MG63 (cell line): ENCODE data around the gene YWHAB. TPM values are rescaled to one million over a fixed set of nuclear protein-coding genes. Genes with fewer than 3 reads are reported as not detected.

ENCODE experiments used
- DNase-seq: peaks from one replicate; pipeline ENCODE4 v3.0.0-alpha.2; 2020
- H3K27me3 ChIP-seq: fragments of 250-450 bp; sonication (Bioruptor Pico); 2 replicates; pipeline ENCODE4 v1.5.1; 2020; ENCODE audit warnings: mild to moderate bottlenecking, moderate library complexity
- H3K36me3 ChIP-seq: fragments of 250-450 bp; sonication (Bioruptor Pico); 2 replicates; pipeline ENCODE4 v1.5.1; 2020; ENCODE audit warnings: mild to moderate bottlenecking, moderate library complexity
- H3K4me3 ChIP-seq: fragments of 250-450 bp; sonication (Bioruptor Pico); 2 replicates; pipeline ENCODE4 v1.5.1; 2020; ENCODE audit warnings: mild to moderate bottlenecking, moderate library complexity
- H3K9me3 ChIP-seq: fragments of 250-450 bp; sonication (Bioruptor Pico); 2 replicates; pipeline ENCODE4 v1.5.1; 2020; ENCODE audit warnings: mild to moderate bottlenecking, moderate library complexity
- total RNA-seq: library from RNA; depleted of rRNA; stranded (reverse); fragments of >200 nt; shearing (Covaris generic); gene quantifications from 2 replicates; pipeline ENCODE4 v1.2.3, GENCODE V29; 2014; ENCODE audit warnings: low replicate concordance

The YWHAB gene
- total RNA-seq, 1 experiment from 2014 or later = 125 TPM

DNA sequence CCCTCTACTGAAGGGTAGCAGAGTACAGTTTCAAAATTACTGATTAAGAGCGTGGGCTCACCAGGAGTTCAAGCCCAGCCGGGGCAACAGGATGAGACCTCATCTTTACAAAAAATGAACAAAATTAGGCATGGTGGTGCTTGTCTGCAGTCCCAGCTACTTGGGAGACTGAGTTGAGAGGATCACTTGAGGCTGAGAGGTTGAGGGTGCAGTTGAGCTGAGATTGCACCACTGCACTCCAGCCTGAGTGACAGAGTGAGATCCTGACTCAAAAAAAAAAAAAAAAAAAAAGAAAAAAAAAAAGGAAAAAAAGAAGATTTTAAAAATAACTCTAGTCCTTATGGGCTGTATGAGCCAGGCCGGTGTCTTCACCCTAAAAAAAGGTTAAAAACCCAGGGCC is 43.1 kb downstream of the YWHAB start:
- Histone ChIP-seq H3K36me3 (peaks cover 30% of the 10 kb centered on the region), H3K27me3 (no peaks in the 10 kb centered on the region), H3K4me3 (no peak overlapping the region), H3K9me3 (no peaks in the 10 kb centered on the region)
- DNase-seq = no peak

DNA sequence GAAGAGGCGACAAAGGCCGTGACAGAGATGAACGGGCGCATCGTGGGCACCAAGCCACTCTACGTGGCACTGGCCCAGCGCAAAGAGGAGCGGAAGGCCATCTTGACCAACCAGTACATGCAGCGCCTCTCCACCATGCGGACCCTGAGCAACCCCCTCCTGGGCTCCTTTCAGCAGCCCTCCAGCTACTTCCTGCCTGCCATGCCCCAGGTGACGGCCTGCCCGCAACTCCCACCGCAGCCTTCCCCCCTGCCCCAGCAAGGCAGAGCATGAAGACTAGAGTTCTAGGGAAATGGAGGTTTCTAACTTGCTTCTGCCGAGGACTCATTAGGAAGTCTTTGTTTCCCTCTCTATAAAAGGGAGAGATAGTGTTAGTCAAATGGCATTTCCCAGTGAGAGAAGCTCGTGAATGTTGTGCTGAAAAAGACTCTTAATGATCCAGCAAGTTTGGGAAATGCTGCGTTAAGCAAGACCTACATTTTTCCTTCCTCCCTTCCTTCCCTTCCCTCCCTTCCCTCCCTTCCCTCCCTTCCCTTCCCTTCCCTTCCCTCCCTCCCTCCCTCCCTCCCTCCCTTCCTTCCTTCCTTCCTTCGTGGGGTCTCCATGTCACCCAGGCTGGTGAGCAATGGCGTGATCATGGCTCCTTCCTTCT is 45.1 kb downstream of the YWHAB start:
- Histone ChIP-seq H3K36me3 (peaks cover 37% of the 10 kb centered on the region), H3K9me3 (no peaks in the 10 kb centered on the region), H3K4me3 (no peak overlapping the region), H3K27me3 (no peaks in the 10 kb centered on the region)
- no peak for DNase-seq

DNA sequence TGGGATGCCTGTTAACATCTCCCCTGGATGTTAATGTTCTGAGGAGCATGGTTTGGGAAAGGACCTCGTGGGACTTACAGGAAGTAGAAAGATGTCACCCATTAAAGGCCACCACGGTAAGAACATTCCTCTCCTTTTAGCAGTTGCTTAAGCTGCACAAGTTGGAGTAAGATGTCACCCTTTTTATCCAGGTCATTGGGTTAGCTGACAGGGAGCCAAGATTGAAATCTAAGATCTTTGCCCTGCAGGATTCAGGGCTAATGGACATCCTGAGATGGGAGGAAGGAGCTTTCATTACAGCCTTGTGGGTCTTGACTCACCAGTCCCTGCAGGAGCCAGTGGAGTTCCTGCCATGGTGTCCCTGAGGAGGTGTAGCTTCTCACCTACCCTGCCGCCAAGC is 46.4 kb downstream of the YWHAB start:
- H3K4me3 ChIP-seq = no peak overlapping the region
- no peaks in the 10 kb centered on the region for H3K27me3 ChIP-seq
- no peak for DNase-seq
- no peaks in the 10 kb centered on the region for H3K9me3 ChIP-seq
- H3K36me3 ChIP-seq = peaks cover 44% of the 10 kb centered on the region

DNA sequence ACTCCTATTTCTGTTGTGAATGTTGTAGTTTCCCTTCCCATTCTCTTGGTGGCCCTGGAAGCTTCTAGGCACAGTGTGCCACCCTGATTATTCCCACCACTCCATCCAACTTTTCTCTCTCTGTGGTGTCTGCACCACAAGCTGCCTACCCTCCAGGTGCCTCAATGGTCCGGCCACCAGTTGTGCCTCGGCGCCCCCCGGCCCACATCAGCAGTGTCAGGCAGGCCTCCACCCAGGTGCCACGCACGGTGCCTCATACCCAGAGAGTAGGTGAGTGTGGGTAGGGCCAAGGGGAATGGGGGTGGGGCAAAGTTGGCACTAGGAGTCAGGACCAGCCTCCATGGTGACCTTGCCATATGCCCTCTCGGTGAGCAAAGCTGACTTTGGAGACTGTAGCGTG is 47.4 kb downstream of the YWHAB start:
- Histone ChIP-seq H3K9me3 (no peaks in the 10 kb centered on the region), H3K4me3 (no peak overlapping the region), H3K27me3 (no peaks in the 10 kb centered on the region), H3K36me3 (peaks cover 49% of the 10 kb centered on the region)
- no peak for DNase-seq

DNA sequence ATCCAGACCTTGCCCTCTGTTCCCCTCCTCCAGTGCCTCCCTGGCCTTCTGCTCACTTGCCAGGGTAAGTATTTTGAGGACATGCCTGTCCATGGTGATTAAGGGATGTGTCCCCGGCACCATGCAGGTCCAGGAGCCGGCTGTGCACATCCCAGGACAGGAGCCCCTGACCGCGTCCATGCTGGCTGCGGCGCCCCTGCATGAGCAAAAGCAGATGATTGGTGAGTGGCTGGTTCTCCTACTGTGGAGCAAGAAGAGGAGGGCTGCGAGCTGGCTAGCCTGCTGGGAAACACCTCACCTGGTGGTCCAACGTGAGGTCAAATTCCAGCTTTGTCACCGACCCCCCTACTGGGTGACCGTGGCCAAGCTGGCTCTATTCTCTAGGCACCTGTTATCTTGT is 51.0 kb downstream of the YWHAB start:
- H3K9me3 ChIP-seq = no peaks in the 10 kb centered on the region

DNA sequence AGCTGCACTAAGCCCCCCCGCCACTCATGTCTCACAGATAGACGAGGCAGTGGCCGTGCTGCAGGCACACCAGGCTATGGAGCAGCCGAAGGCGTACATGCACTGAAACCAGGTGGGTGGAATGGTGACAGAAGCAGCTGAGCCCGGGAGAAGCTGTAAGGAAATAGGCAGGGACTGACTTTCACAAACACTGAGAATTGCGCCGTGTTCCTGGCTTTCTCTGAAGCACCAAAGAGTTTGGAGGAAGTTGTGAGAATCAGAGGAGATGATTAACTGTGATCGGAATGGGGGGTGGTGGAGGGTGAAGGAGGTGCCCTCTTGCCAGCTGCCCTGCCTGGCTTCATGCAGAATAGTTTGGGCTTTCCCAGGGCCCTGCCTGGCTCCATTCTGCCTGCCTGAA is 53.1 kb downstream of the YWHAB start:
- Histone ChIP-seq H3K36me3 (peaks cover 67% of the 10 kb centered on the region), H3K9me3 (no peaks in the 10 kb centered on the region), H3K27me3 (no peaks in the 10 kb centered on the region), H3K4me3 (no peak overlapping the region)
- no peak for DNase-seq

More for the DNA sequence above, 51.0 kb downstream of the YWHAB start:
- DNase-seq = no peak
- peaks cover 60% of the 10 kb centered on the region for H3K36me3 ChIP-seq
- H3K27me3 ChIP-seq = no peaks in the 10 kb centered on the region
- no peak overlapping the region for H3K4me3 ChIP-seq

DNA sequence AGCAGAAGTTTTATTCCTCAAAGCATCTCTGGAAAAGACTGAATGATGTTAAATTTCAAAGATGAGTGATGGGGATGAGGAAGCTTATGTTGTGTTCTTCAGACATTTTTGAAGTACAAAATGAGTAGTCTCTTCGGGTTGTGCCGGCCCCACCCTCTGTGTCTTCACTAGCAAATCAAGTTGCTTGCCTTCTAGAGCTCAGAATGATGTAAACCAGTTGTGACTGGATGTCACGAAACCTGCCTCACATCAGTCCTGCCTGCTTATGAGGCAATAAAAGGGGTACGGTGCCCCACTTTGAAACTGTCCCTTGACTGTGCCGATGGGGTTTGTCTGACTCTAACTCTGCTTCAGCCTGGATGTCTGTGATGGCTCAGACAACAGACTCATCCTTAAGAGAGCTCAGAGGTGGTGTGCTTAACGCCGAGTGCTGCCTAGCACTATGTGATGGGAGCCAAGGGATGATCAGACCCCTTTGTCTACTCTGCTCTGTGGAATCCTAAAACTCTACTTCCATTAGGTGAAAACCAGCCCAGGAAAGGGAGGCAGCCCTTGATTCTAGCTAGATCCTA is 55.7 kb downstream of the YWHAB start:
- peaks cover 71% of the 10 kb centered on the region for H3K36me3 ChIP-seq
- DNase-seq = no peak
- H3K4me3 ChIP-seq = no peak overlapping the region
- no peaks in the 10 kb centered on the region for H3K27me3 ChIP-seq
- H3K9me3 ChIP-seq = no peaks in the 10 kb centered on the region

DNA sequence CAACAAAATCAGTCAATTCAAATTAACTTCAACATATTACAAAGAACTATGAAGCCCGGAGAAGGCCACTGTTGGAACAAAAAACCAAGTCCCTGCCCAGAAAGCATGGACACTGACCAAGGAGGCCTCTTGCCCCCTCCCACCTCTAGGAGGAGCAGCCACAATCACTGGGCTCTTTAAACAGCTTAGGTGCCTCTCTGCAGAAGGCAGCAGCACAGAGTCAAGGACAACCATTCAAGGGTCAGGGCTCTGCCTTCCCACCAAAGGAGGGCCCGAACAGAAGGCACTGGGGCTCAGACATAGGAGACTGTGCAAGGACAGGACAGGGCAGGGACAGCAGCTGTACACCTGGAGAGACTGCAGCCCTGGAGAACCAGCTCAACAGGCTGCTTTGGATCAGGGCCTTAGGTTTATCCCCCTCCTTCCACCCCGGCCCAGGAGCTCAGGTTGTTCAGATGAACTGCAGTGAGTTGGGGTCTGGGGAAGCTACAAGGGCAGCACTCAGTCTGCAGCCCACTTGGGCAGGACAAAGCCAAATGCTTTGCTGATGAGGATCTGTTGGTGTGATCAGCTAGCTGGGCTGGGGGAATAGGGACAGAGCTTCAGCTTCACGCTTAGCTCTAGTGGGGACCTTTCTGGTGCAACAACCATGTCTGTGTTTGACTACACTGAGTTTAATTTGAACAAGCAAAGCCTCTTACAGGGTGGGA is 56.9 kb downstream of the YWHAB start:
- Histone ChIP-seq H3K27me3 (no peaks in the 10 kb centered on the region), H3K9me3 (no peaks in the 10 kb centered on the region), H3K36me3 (peaks cover 76% of the 10 kb centered on the region), H3K4me3 (no peak overlapping the region)
- no peak for DNase-seq

DNA sequence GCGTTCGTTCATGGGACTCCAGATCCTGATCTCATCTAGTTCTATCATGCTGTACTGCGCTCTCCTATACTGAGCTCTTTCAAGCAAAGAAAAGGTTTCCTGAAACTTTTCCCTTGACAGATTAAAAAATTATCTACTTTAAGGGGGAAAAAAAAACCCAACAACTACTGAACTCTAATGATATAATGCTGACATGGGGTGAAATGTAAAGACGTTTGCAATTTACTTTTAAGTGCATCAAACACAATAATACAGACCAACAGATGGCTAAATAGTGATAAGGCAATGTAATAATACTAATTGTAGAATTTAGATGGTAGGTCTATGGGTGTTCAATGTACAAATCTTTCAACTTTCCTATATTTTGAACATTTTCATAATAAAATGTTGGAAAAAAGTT is 58.3 kb downstream of the YWHAB start:
- Histone ChIP-seq H3K36me3 (peaks cover 76% of the 10 kb centered on the region), H3K9me3 (no peaks in the 10 kb centered on the region), H3K4me3 (no peak overlapping the region), H3K27me3 (no peaks in the 10 kb centered on the region)
- no peak for DNase-seq

DNA sequence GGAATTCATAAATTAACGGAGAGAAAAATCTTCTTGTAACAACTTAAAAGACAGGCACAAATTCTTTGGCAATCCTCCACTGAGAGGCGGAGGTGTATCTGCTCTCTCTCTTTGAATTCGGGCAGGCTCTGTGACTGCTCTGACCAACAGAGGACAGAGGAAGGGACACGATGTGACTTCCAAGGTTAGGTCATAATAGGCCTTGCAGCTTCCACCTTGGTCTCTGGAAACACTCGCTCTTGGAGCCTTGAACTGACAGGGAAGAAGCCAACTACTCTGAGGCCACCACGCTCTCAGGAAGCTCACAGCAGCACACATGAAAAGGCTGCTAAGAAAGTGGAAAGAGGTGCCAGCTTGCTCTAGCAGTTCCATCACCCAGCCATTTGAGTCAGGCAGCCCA is 59.8 kb downstream of the YWHAB start:
- Histone ChIP-seq H3K36me3 (peaks cover 90% of the 10 kb centered on the region), H3K4me3 (no peak overlapping the region), H3K27me3 (no peaks in the 10 kb centered on the region)

DNA sequence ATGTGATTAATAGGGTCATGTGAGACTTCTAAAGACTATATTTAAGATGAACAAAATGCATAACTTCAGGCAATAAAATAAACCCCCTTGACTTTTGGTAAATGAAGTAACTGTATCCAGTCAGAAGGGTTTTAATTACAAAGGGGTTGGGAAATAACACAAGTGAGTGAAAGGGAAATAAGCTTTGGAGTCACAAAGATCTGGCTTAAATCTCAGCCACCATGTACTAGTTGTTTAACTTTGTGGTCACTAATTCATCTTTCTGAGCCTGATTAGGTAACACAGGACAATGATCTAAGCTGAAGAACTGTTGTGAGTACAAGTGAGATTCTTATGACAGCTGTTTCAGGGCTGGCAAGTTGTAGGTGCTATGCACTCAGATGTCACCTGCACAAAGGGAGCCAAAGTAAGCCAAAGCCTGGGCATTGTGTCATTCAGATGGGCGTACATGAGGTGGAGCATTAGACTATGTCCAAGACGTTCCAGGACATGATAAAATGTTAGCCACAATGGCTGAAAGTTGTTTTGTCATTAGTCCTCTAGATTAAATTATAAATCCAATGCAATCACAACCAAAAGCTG is 60.9 kb downstream of the YWHAB start:
- H3K36me3 ChIP-seq = peaks cover 94% of the 10 kb centered on the region
- no peaks in the 10 kb centered on the region for H3K27me3 ChIP-seq
- DNase-seq = no peak
- no peaks in the 10 kb centered on the region for H3K9me3 ChIP-seq
- H3K4me3 ChIP-seq = no peak overlapping the region

More for the DNA sequence above, 59.8 kb downstream of the YWHAB start:
- DNase-seq = no peak
- no peaks in the 10 kb centered on the region for H3K9me3 ChIP-seq

DNA sequence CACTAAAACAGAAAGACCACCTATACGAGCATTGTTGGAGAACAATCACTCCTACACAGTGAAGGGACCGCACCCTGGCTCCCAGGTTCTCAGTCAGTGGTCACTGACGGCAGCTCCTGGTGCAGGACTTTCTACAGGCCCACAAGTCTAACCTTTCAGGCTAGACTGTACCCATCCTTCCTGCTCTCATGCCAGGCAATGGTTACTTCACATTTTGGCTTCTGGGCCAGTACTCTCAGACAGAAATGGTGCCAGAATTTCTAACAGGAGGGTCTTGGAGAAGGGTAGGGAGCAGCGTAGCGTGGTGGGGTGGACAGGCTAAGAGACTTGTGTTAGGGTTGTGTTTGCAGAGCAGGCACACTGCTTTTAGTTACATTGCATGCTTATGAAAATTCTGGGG is 62.6 kb downstream of the YWHAB start:
- peaks cover 95% of the 10 kb centered on the region for H3K36me3 ChIP-seq
- no peak overlapping the region for H3K4me3 ChIP-seq
- no peaks in the 10 kb centered on the region for H3K27me3 ChIP-seq
- no peaks in the 10 kb centered on the region for H3K9me3 ChIP-seq
- DNase-seq = no peak

DNA sequence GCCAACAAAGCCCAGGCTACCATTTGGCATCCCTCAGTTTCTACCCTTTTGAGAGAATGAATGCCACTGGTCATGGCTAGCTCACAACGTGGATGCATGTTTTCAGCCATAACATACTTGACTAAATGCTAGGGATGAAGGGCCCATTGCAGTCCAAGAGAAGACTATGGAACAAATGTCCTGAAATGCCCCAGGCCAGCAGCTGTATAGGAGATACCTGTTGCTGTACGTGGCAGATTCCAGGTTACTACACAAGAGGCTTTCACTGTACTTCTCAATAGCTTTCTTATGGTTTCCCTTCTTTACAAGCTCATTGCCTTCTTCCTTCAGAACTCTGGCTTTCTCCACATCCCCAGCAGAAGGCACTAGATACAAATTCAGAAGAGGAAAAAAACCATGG is 63.0 kb downstream of the YWHAB start:
- H3K36me3 ChIP-seq = peaks cover 95% of the 10 kb centered on the region
- no peak for DNase-seq
- H3K27me3 ChIP-seq = no peaks in the 10 kb centered on the region
- H3K4me3 ChIP-seq = no peak overlapping the region
- H3K9me3 ChIP-seq = no peaks in the 10 kb centered on the region

DNA sequence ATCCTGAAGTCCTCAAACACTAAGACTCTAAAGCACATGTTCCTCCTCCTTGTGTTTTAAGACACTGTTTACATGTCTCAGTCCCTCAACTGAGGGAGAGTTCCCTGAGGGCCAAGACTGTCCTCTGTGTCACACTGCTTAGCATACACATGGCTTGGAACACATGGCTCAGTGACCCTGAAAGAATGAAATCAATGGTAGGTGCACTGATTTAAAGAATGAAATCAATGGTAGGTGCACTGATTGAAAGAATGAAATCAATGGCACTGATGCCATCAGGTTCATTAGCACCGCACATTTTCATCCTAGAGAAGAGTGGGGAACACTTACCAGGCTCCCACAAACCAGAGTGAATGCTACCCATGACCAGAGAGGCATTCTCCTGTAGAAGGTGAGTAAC is 64.9 kb downstream of the YWHAB start:
- peaks cover 98% of the 10 kb centered on the region for H3K36me3 ChIP-seq
- no peaks in the 10 kb centered on the region for H3K27me3 ChIP-seq
- DNase-seq = no peak
- H3K9me3 ChIP-seq = no peaks in the 10 kb centered on the region
- H3K4me3 ChIP-seq = no peak overlapping the region

DNA sequence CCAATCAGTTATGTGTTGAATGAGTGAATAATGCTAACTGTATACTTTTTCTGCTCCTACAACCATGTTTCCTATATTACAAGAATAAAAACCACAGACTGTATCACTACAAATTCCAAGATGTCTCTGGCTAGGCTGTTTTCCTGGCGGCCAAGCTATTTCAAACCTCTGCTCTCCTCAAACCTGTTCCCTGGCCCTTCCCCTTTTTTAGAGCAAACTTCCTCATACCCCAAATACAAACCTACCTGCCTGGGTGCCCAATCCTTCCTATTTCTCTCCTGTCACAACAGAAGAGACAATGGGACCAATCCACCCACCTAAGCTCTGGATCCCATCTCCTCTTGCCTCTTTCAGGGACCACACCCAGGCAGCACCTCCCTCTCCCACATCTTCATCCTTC is 67.2 kb downstream of the YWHAB start:
- no peak overlapping the region for H3K4me3 ChIP-seq
- H3K9me3 ChIP-seq = no peaks in the 10 kb centered on the region
- no peaks in the 10 kb centered on the region for H3K27me3 ChIP-seq
- peaks cover 96% of the 10 kb centered on the region for H3K36me3 ChIP-seq
- DNase-seq = no peak

DNA sequence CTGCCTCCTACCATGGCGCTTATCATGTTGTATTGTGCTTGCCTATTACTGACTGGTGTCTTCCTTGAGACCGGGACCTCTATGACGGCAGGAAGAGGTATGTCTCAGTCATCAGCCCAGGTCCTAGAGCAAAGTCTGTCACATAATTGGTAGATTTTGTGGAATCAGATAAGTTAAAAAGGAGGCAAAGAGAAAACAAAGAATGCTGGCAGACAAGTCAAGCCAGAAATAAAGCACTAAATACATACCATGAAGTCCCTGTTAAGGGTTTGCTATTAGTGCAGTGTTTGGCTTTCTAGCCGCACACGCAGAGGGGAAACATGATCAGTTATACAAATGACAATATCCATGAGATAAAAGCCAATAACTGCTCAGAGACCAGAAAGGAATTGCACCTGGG is 68.7 kb downstream of the YWHAB start:
- no peaks in the 10 kb centered on the region for H3K9me3 ChIP-seq
- H3K36me3 ChIP-seq = peaks cover 95% of the 10 kb centered on the region
- DNase-seq = no peak
- no peak overlapping the region for H3K4me3 ChIP-seq
- no peaks in the 10 kb centered on the region for H3K27me3 ChIP-seq

DNA sequence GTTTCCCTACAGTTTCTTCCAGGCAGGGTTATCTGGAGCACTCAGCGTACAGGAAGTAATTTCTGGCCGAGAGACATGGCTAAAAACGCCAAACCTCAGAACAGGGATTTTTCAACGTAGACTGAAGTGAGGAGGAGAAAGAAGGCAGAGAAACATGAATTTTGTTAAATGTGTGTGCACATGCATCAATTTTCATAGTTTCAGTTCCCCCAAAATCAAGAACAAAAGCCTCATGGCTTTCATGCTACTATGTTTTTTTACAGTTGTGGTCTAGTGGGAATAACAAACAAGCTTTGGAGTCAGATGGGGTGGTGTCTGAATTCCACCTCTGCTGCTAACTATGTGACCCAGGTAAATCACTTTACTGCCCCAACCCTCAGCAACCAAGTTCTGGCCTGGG is 69.8 kb downstream of the YWHAB start:
- Histone ChIP-seq H3K27me3 (no peaks in the 10 kb centered on the region), H3K4me3 (no peak overlapping the region), H3K36me3 (peaks cover 85% of the 10 kb centered on the region), H3K9me3 (no peaks in the 10 kb centered on the region)
- DNase-seq = no peak

DNA sequence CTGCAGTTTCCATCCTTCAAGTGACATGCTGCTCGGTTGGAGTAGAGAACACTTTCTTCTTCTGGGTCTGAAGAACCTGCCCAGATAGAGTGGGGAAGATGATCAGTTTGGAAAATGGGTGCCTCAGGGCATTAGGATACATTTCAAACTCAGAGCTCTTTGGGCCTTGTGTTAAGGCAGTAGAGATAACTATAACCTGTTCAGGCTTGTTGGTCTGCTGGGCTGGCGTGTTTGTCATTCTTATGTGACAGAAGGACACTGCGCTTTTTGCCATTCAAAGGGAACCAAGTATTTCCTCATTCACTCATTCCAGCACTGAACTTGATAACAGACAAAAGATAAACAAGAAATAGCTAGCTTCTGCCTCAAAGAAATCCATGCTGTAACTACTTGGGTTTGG is 70.9 kb downstream of the YWHAB start:
- peaks cover 73% of the 10 kb centered on the region for H3K36me3 ChIP-seq

More for the DNA sequence above, 70.9 kb downstream of the YWHAB start:
- DNase-seq = no peak
- Histone ChIP-seq H3K9me3 (no peaks in the 10 kb centered on the region), H3K4me3 (no peak overlapping the region), H3K27me3 (no peaks in the 10 kb centered on the region)
